Ascending aorta (tissue), 2 donors: ENCODE results near the gene PDGFB. TPM values are rescaled to one million over a fixed set of nuclear protein-coding genes. Genes with fewer than 3 reads are reported as not detected.

Source experiments
- DNase-seq, 2 donors: peaks; one replicate each; pipeline ENCODE4 v3.0.0-alpha.2; 2019; ENCODE audit warnings: low spot score in 2 of 2
- H3K27ac ChIP-seq, 2 donors: fragments of 200-600 bp; sonication (generic); one replicate each; pipeline ENCODE4 v1.5.1; 2016 to 2017; ENCODE audit warnings: mild to moderate bottlenecking in 1 of 2
- H3K27me3 ChIP-seq: fragments of 200-600 bp; sonication (generic); one replicate; pipeline ENCODE4 v1.5.1; 2017
- H3K36me3 ChIP-seq, 2 donors: fragments of 200-600 bp; sonication (generic); one replicate each; pipeline ENCODE4 v1.5.1; 2016
- H3K4me1 ChIP-seq, 2 donors: fragments of 200-600 bp; sonication (generic); one replicate each; pipeline ENCODE4 v1.5.1; 2016 to 2017; ENCODE audit warnings: mild to moderate bottlenecking in 1 of 2
- H3K4me3 ChIP-seq, 2 donors: fragments of 200-600 bp; sonication (generic); one replicate each; pipeline ENCODE4 v1.5.1; 2016 to 2017; ENCODE audit warnings: mild to moderate bottlenecking in 1 of 2
- H3K9me3 ChIP-seq, 2 donors: fragments of 200-600 bp; sonication (generic); one replicate each; pipeline ENCODE4 v1.5.1; 2016
- CTCF ChIP-seq, 3 experiments: fragments of 200-600 bp in 2 of 3; fragments of 450-650 bp in 1 of 3; sonication (generic) in 2 of 3; IDR thresholded peaks; one replicate each; pipeline ENCODE4 v1.5.1; 2016 to 2019; ENCODE audit warnings: antibody characterized with exemption in 3 of 3, mild to moderate bottlenecking in 1 of 3, moderate library complexity in 1 of 3
- intact Hi-C: fragments of 100-400 bp; cut with DNase I; formaldehyde crosslinking; loops from one replicate; pipeline ENCODE4 v1.15.1; 2023
- total RNA-seq: library from RNA; depleted of rRNA; stranded (reverse); fragments of >200 nt; gene quantifications from one replicate; pipeline ENCODE4 v1.1.0, GENCODE V29; 2016

The PDGFB gene
- 8.9 TPM for total RNA-seq

GRCh38 chr22:39244496-39245129, at the start of gene PDGFB:
TSS of gene PDGFB (minus strand) at chr22:39244982. CDS start at chr22:39243963, 1,019 bp downstream.
- intact Hi-C loops, result no loop called here
- Histone ChIP-seq H3K9me3 (no peaks in the 10 kb centered on the region), H3K4me3 (peak within 1 kb of the TSS; percentile 48 to 66), H3K4me1 (peaks cover 21 to 24% of the 10 kb centered on the region in 2 donors), H3K27me3 (peaks cover 4% of the 10 kb centered on the region), H3K36me3 (no peaks in the 10 kb centered on the region), H3K27ac (peak within 1 kb of the TSS in 1 of 2 donors; percentile 27)
- DNase-seq, result no peak
- TF ChIP-seq CTCF (IDR thresholded peaks at IDR 0.05), result no peak

- Histone ChIP-seq H3K4me1 (peaks cover 12 to 25% of the 10 kb centered on the region in 2 donors), H3K4me3 (no peak overlapping the region), H3K9me3 (no peaks in the 10 kb centered on the region), H3K27ac (no peak overlapping the region), H3K36me3 (no peaks in the 10 kb centered on the region), H3K27me3 (no peaks in the 10 kb centered on the region)
- TF ChIP-seq CTCF (IDR thresholded peaks at IDR 0.05), result no peak
- intact Hi-C loops, result no loop called here
- no peak for DNase-seq
These were observed 49.1 kb upstream of the PDGFB start for GRCh38 chr22:39293766-39294368.

- H3K4me1 ChIP-seq, result peaks cover 10 to 16% of the 10 kb centered on the region in 2 donors
- peak overlapping the region; percentile 28 to 51 for H3K27ac ChIP-seq
- peak; percentile 84 to 95 for DNase-seq
- no peaks in the 10 kb centered on the region for H3K27me3 ChIP-seq
- no peaks in the 10 kb centered on the region for H3K36me3 ChIP-seq
- TF ChIP-seq CTCF (IDR thresholded peaks at IDR 0.05), result no peak
- H3K4me3 ChIP-seq, result no peak overlapping the region
- intact Hi-C loops, result no loop called here
- no peaks in the 10 kb centered on the region for H3K9me3 ChIP-seq
These were observed 47.8 kb upstream of the PDGFB start for GRCh38 chr22:39292561-39293074.

- peak overlapping the region; percentile 28 to 51 for H3K27ac ChIP-seq
- no peaks in the 10 kb centered on the region for H3K36me3 ChIP-seq
- no peaks in the 10 kb centered on the region for H3K9me3 ChIP-seq
- DNase-seq, result no peak
- no peaks in the 10 kb centered on the region for H3K27me3 ChIP-seq
- H3K4me1 ChIP-seq, result peaks cover 6 to 10% of the 10 kb centered on the region in 2 donors
- no peak for TF ChIP-seq CTCF (IDR thresholded peaks at IDR 0.05)
- no peak overlapping the region for H3K4me3 ChIP-seq
- intact Hi-C loops, result no loop called here
These were observed 47.3 kb upstream of the PDGFB start for GRCh38 chr22:39292031-39292462.

- Histone ChIP-seq H3K27ac (peak overlapping the region in 1 of 2 donors; percentile 51), H3K9me3 (no peaks in the 10 kb centered on the region), H3K4me1 (peaks cover 2 to 5% of the 10 kb centered on the region in 2 donors), H3K36me3 (no peaks in the 10 kb centered on the region), H3K27me3 (no peaks in the 10 kb centered on the region), H3K4me3 (no peak overlapping the region)
- TF ChIP-seq CTCF (IDR thresholded peaks at IDR 0.05), result no peak
- no peak for DNase-seq
- intact Hi-C loops, result no loop called here
These were observed 46.7 kb upstream of the PDGFB start for GRCh38 chr22:39291523-39291922.
